Gastrocnemius medialis (tissue), 4 donors: ENCODE measurements around the gene ZNF638. TPM values are rescaled to one million over a fixed set of nuclear protein-coding genes. Genes with fewer than 3 reads are reported as not detected.

Experiments
- ATAC-seq, 2 donors: fragments of 150-250 bp; one replicate each; pipeline ENCODE4 v1.9.1; 2016
- DNase-seq, 2 donors: peaks; one replicate each; pipeline ENCODE4 v3.0.0-alpha.2; 2019
- H3K27ac ChIP-seq, 4 donors: fragments of 200-600 bp; sonication (generic); 1 replicate in 1 of 4; 2 replicates in 3 of 4; pipeline ENCODE4 v1.5.1; 2016 to 2018; ENCODE audit warnings: mild to moderate bottlenecking in 2 of 4, moderate library complexity in 1 of 4
- H3K27me3 ChIP-seq, 3 donors: fragments of 200-600 bp; sonication (generic) in 2 of 3; 1 replicate in 1 of 3; 2 replicates in 2 of 3; pipeline versions ENCODE4 v1.5.1 to v1.6.0; 2016 to 2019; ENCODE audit warnings: mild to moderate bottlenecking in 1 of 3, moderate library complexity in 1 of 3
- H3K36me3 ChIP-seq, 2 donors: fragments of 200-600 bp; sonication (generic) in 1 of 2; one replicate each; pipeline ENCODE4 v1.5.1; 2017 to 2018
- H3K4me1 ChIP-seq, 2 donors: fragments of 200-600 bp; sonication (generic) in 1 of 2; one replicate each; pipeline ENCODE4 v1.5.1; 2016 to 2017; ENCODE audit warnings: mild to moderate bottlenecking in 2 of 2
- H3K4me3 ChIP-seq, 4 donors: fragments of 200-600 bp; sonication (generic) in 3 of 4; 1 replicate in 1 of 4; 2 replicates in 3 of 4; pipeline ENCODE4 v1.5.1; 2016 to 2019; ENCODE audit warnings: mild to moderate bottlenecking in 2 of 4
- H3K9me3 ChIP-seq, 3 donors: fragments of 200-600 bp; sonication (generic) in 2 of 3; 1 replicate in 1 of 3; 2 replicates in 2 of 3; pipeline ENCODE4 v1.5.1; 2016 to 2019
- CTCF ChIP-seq, 5 experiments: fragments of 450-650 bp in 3 of 5; fragments of 200-600 bp in 2 of 5; sonication (generic) in 2 of 5; IDR thresholded peaks in 4 of 5; conservative IDR thresholded peaks in 1 of 5; 1 replicate in 4 of 5; 2 replicates in 1 of 5; pipeline ENCODE4 v1.5.1; 2016 to 2019; ENCODE audit warnings: antibody characterized with exemption in 5 of 5, mild to moderate bottlenecking in 3 of 5, moderate library complexity in 3 of 5
- POLR2A ChIP-seq, 2 donors: fragments of 450-650 bp; IDR thresholded peaks; one replicate each; pipeline ENCODE4 v1.6.1; 2017; ENCODE audit warnings: antibody characterized with exemption in 2 of 2, mild to moderate bottlenecking in 2 of 2, moderate library complexity in 2 of 2
- in situ Hi-C, 4 donors: fragments of 200-750 bp; cut with MboI; loops; one replicate each; pipeline versions ENCODE4 v1.15.0 to v1.8.0; 2017; ENCODE audit warnings: low sequenced_read_pairs in 4 of 4
- intact Hi-C: fragments of 100-400 bp; cut with DNase I; formaldehyde crosslinking; loops from one replicate; pipeline ENCODE4 v1.15.1; 2023; ENCODE audit warnings: low total_unique reads
- total RNA-seq, 4 donors: library from RNA; depleted of rRNA; stranded (reverse); fragments of >200 nt; gene quantifications; one replicate each; pipeline versions ENCODE4 v1.1.0 to v1.2.3, GENCODE V29; 2016

Gene ZNF638
- total RNA-seq, 4 donors from 2014 or later = 69.7 to 152 (median 95.0) TPM

DNA sequence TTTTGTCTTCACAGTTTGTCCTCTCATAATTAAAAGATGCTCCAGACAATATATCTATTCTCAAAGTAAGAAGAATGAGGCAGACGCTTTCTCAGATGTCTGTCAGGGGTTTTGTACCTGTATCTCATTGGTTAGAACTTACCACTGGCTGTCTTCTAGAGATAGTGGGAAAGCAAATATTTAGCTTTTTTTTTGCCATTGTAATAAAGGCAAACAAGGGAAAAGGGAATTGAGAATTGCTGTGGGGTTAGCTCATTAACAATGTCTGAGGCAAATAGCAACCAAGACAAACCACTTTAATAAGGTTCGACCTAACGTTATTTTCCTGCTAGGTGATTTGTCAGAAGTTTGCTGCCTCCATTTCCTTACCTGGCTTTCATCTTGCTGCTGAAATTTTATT lies 30.0 kb downstream of the ZNF638 start:
- Histone ChIP-seq H3K4me1 (peaks cover 42 to 44% of the 10 kb centered on the region in 2 donors), H3K27me3 (no peaks in the 10 kb centered on the region), H3K9me3 (no peaks in the 10 kb centered on the region), H3K27ac (peak overlapping the region; percentile 63 to 69 (median 68)), H3K4me3 (no peak overlapping the region), H3K36me3 (peaks cover 0 to 61% of the 10 kb centered on the region in 2 donors)
- no peak for TF ChIP-seq POLR2A (IDR thresholded peaks at IDR 0.05)
- no peak for TF ChIP-seq CTCF (IDR thresholded peaks at IDR 0.05 in 4 of 5, conservative IDR thresholded peaks at IDR 0.05 in 1 of 5)
- in situ Hi-C loops (no loop called here), intact Hi-C loops (no loop called here)
- DNase-seq = no peak
- no peak for ATAC-seq

- no peaks in the 10 kb centered on the region for H3K9me3 ChIP-seq
- in situ Hi-C loops = no loop called here
- H3K36me3 ChIP-seq = peaks cover 0 to 61% of the 10 kb centered on the region in 2 donors
- H3K27ac ChIP-seq = peak overlapping the region; percentile 63 to 69 (median 68)
- no peaks in the 10 kb centered on the region for H3K27me3 ChIP-seq
- H3K4me3 ChIP-seq = peak overlapping the region in 1 of 4 donors; percentile 3
- H3K4me1 ChIP-seq = peaks cover 39 to 44% of the 10 kb centered on the region in 2 donors
- no peak for TF ChIP-seq POLR2A (IDR thresholded peaks at IDR 0.05)
- TF ChIP-seq CTCF (IDR thresholded peaks at IDR 0.05 in 4 of 5, conservative IDR thresholded peaks at IDR 0.05 in 1 of 5) = no peak
- DNase-seq = no peak
- intact Hi-C loops = no loop called here
- peak; percentile 55 to 70 for ATAC-seq
Observed at GRCh38 chr2:71362447-71362846, 30.9 kb downstream of the ZNF638 start.

DNA sequence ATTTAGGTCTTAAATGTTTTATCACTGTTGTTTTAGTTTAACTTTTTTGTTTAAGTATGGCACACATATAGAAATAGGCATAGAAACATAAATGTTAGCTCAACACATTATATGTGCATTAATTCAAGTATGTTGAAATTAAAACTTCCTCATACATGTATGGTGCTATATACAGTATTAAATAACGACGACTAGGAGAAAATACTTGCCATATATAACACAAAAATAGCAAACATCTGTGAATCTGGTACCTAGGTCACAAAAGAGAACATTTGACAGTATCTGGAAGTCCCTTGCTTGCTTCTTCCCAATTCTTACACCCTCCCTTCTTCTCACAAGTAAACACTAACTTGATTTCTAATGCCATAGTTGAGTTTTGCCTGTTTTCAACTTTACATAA lies 38.4 kb downstream of the ZNF638 start:
- Histone ChIP-seq H3K9me3 (no peaks in the 10 kb centered on the region), H3K4me3 (no peak overlapping the region), H3K27ac (no peak overlapping the region), H3K36me3 (peaks cover 0 to 66% of the 10 kb centered on the region in 2 donors), H3K4me1 (peaks cover 0 to 5% of the 10 kb centered on the region in 2 donors), H3K27me3 (no peaks in the 10 kb centered on the region)
- in situ Hi-C loops (no loop called here), intact Hi-C loops (no loop called here)
- no peak for TF ChIP-seq POLR2A (IDR thresholded peaks at IDR 0.05)
- no peak for ATAC-seq
- DNase-seq = no peak

DNA sequence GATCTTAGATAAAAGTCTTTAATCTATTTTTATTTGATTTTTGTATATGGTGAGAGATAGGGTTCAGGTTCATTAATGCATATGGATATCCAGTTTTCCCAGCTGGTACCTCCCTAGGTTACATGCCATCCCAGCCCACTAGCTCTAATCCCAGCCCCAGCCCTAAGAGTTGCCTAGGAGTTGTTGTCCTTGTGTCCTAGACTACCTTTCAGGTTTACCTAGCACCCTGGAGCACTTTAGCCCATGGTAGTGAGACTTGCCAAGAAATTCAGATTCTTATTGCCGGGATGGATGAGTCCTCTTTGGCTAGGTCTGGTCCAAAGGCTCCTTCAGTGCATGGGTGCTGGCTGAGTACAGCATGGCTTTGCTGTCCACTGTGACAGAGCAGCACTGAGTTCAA lies 40.5 kb downstream of the ZNF638 start:
- Histone ChIP-seq H3K9me3 (no peaks in the 10 kb centered on the region), H3K4me1 (peaks cover 0 to 5% of the 10 kb centered on the region in 2 donors), H3K36me3 (peaks cover 0 to 54% of the 10 kb centered on the region in 2 donors), H3K27ac (peak overlapping the region in 1 of 4 donors; percentile 8), H3K27me3 (no peaks in the 10 kb centered on the region), H3K4me3 (no peak overlapping the region)
- TF ChIP-seq CTCF (IDR thresholded peaks at IDR 0.05 in 4 of 5, conservative IDR thresholded peaks at IDR 0.05 in 1 of 5) = no peak
- no peak for TF ChIP-seq POLR2A (IDR thresholded peaks at IDR 0.05)
- DNase-seq (no peak), ATAC-seq (no peak)
- intact Hi-C loops (no loop called here), in situ Hi-C loops (no loop called here)

- Histone ChIP-seq H3K4me3 (no peak overlapping the region), H3K9me3 (no peaks in the 10 kb centered on the region), H3K27me3 (no peaks in the 10 kb centered on the region), H3K27ac (peak overlapping the region in 1 of 4 donors; percentile 12), H3K36me3 (peaks cover 0 to 43% of the 10 kb centered on the region in 2 donors), H3K4me1 (no peaks in the 10 kb centered on the region)
- in situ Hi-C loops = no loop called here
- TF ChIP-seq CTCF (IDR thresholded peaks at IDR 0.05 in 4 of 5, conservative IDR thresholded peaks at IDR 0.05 in 1 of 5) = no peak
- no peak for TF ChIP-seq POLR2A (IDR thresholded peaks at IDR 0.05)
- ATAC-seq (peak in 1 of 2 donors; percentile 46), DNase-seq (no peak)
- intact Hi-C loops = no loop called here
Observed at GRCh38 chr2:71379086-71379485, 47.5 kb downstream of the ZNF638 start.
